Stimulated activated CD4-positive, alpha-beta T cell treated with anti-CD3 and anti-CD28 coated beads, Interleukin-12 subunit alpha, Interleukin-12 subunit beta, amount 100 ng/mL, for 4 hours (primary cell): Measurements from ENCODE around the gene SIVA1.
"Not testable (repeated sequence)": the region's sequence is repeated elsewhere in the genome, so short reads cannot be mapped to it uniquely, and the experiment has no call there.

Experiments used
- DNase-seq: peaks from one replicate; pipeline ENCODE4 v3.0.0-alpha.2; 2020

Gene SIVA1

GRCh38 chr14:104734991-104735779, 17.8 kb upstream of the SIVA1 start:
- DNase-seq, result no peak

- no peak for DNase-seq
Observed at GRCh38 chr14:104735830-104736642, 16.9 kb upstream of the SIVA1 start.

GRCh38 chr14:104738375-104739019, 14.4 kb upstream of the SIVA1 start:
- DNase-seq, result no peak

- no peak for DNase-seq
Observed at GRCh38 chr14:104739026-104739425, 13.9 kb upstream of the SIVA1 start.

GRCh38 chr14:104739546-104740516, 13.1 kb upstream of the SIVA1 start:
- DNase-seq, result no peak

GRCh38 chr14:104741108-104741802, 11.7 kb upstream of the SIVA1 start:
- DNase-seq, result no peak

GRCh38 chr14:104741803-104742251, 11.1 kb upstream of the SIVA1 start:
- DNase-seq, result no peak

- no peak for DNase-seq
Observed at GRCh38 chr14:104742586-104743455, 10.1 kb upstream of the SIVA1 start.

GRCh38 chr14:104743461-104744380, 9.2 kb upstream of the SIVA1 start:
- no peak for DNase-seq

GRCh38 chr14:104744484-104744883, 8.5 kb upstream of the SIVA1 start:
- DNase-seq, result no peak

- DNase-seq, result no peak
Observed at GRCh38 chr14:104745431-104745830, 7.5 kb upstream of the SIVA1 start.

GRCh38 chr14:104746071-104746545, 6.8 kb upstream of the SIVA1 start:
- DNase-seq, result no peak

- no peak for DNase-seq
Observed at GRCh38 chr14:104746934-104747481, 5.9 kb upstream of the SIVA1 start.

- DNase-seq, result no peak
Observed at GRCh38 chr14:104747876-104748275, 5.1 kb upstream of the SIVA1 start.

- DNase-seq, result no peak
Observed at GRCh38 chr14:104749111-104749649, 3.8 kb upstream of the SIVA1 start.

- DNase-seq, result no peak
Observed at GRCh38 chr14:104750056-104750752, 2.7 kb upstream of the SIVA1 start.

GRCh38 chr14:104750753-104751057, 2.2 kb upstream of the SIVA1 start:
- DNase-seq, result not testable (repeated sequence)
